ENCODE results near the gene RPP25L. TPM values are rescaled to one million over a fixed set of nuclear protein-coding genes. Genes with fewer than 3 reads are reported as not detected.

RPP25L gene
- polyA plus RNA-seq, 1 of the 3 experiments (the other 2 are of a cell fraction), result 47.6 TPM

- POLR2A ChIA-PET, result interaction anchor here (0.7 to 2.3 kb wide), 4 partner anchors 8 to 24 kb away, joined by 3 to 10 read pairs (median 6); no protein-coding TSS in a partner anchor
- CTCF ChIA-PET, result interaction anchor here (0.6 to 12.0 kb wide), 12 partner anchors 8 to 117 kb away, joined by 3 to 129 read pairs (median 5); partner anchors contain the start of gene CNTFR
These were observed 32.1 kb downstream of the RPP25L start for GRCh38 chr9:34579808-34580163.

GRCh38 chr9:34579104-34579807 lies 32.6 kb downstream of the RPP25L start:
- WGBS (ENCODE audit: low lambda C conversion rate), result 32% methylated on average over 17 of the region's 17 CpGs
- peak; percentile 77 for DNase-seq
- peak overlapping the region in 1 of 2 experiments; percentile 91; a peak in 2 of 4 replicates for H3K27ac ChIP-seq (ENCODE audit: low read depth in 2 of 2, low read length in 1 of 2)
- H4K20me1 ChIP-seq (ENCODE audit: insufficient read depth), result no peaks in the 10 kb centered on the region
- no peaks in the 10 kb centered on the region for H3K9me2 ChIP-seq
- no peaks in the 10 kb centered on the region for H3K79me2 ChIP-seq (ENCODE audit: insufficient read depth)
- no peak overlapping the region for H2AFZ ChIP-seq (ENCODE audit: low read depth)
- no peaks in the 10 kb centered on the region for H3K36me3 ChIP-seq (replicated peaks in 1 of 2; ENCODE audit: control insufficient read depth in 1 of 2, insufficient read depth in 2 of 2, low read length in 1 of 2)
- peaks cover 0 to 86% of the 10 kb centered on the region in 2 experiments; a peak in 2 of 4 replicates for H3K4me1 ChIP-seq (ENCODE audit: control insufficient read depth in 1 of 2, insufficient read depth in 2 of 2, low read depth in 1 of 2, low read length in 1 of 2)
- ChIA-PET CTCF (interaction anchor here (0.6 to 12.0 kb wide), 13 partner anchors 8 to 116 kb away, joined by 3 to 129 read pairs (median 5); partner anchors contain the start of gene CNTFR), POLR2A (interaction anchor here (0.7 to 2.3 kb wide), 6 partner anchors 9 to 121 kb away, joined by 3 to 10 read pairs (median 3); partner anchors contain the start of genes DNAI1 and FAM219A)
- H3K9me3 ChIP-seq, result no peaks in the 10 kb centered on the region
- peaks cover 33% of the 10 kb centered on the region for H3K27me3 ChIP-seq (ENCODE audit: insufficient read depth)
- H3F3A ChIP-seq (replicated peaks; ENCODE audit: insufficient read depth), result no peaks in the 10 kb centered on the region
- no peak overlapping the region for H3K4me2 ChIP-seq
- TF ChIP-seq SIN3A (IDR thresholded peaks at IDR 0.05; ENCODE audit: borderline replicate concordance, low read depth, low read length), result no peak
- TF ChIP-seq RCOR1 (IDR thresholded peaks at IDR 0.05; ENCODE audit: low read length), result no peak
- TF ChIP-seq EP300 (IDR thresholded peaks at IDR 0.05; ENCODE audit: borderline replicate concordance in 1 of 2, low read depth in 1 of 2, low read length in 1 of 2), result peak in 1 of 2 experiments; percentile 13; a peak in 1 of 4 replicates
- TF ChIP-seq GATA2 (CRISPR knock-in tag; IDR thresholded peaks at IDR 0.05), result peak; percentile 50; the same call in 1 of the 2 replicates
- no peak for TF ChIP-seq ELF1 (IDR thresholded peaks at IDR 0.05)
- H3K9ac ChIP-seq, result no peak overlapping the region
- no peak overlapping the region for H3K4me3 ChIP-seq (ENCODE audit: low read depth in 2 of 2, low read length in 1 of 2)

More at GRCh38 chr9:34579808-34580163, 32.1 kb downstream of the RPP25L start:
- no peak for TF ChIP-seq SIN3A (IDR thresholded peaks at IDR 0.05; ENCODE audit: borderline replicate concordance, low read depth, low read length)
- no peak for TF ChIP-seq MAX (IDR thresholded peaks at IDR 0.05; ENCODE audit: low read depth)
- no peak for TF ChIP-seq TAF1 (IDR thresholded peaks at IDR 0.05; ENCODE audit: borderline replicate concordance, low read depth, low read length)
- no peak for TF ChIP-seq RAD21 (IDR thresholded peaks at IDR 0.05; ENCODE audit: low read length)
- TF ChIP-seq GATA2 (CRISPR knock-in tag; IDR thresholded peaks at IDR 0.05), result no peak
- TF ChIP-seq FOXJ3 (CRISPR knock-in tag; IDR thresholded peaks at IDR 0.05), result no peak
- H3F3A ChIP-seq (replicated peaks; ENCODE audit: insufficient read depth), result no peaks in the 10 kb centered on the region
- no peak overlapping the region for H3K4me2 ChIP-seq
- H3K4me3 ChIP-seq (ENCODE audit: low read depth in 2 of 2, low read length in 1 of 2), result no peak overlapping the region
- H3K9me2 ChIP-seq, result no peaks in the 10 kb centered on the region
- DNase-seq, result no peak
- WGBS (ENCODE audit: low lambda C conversion rate), result 88% methylated on average over 5 of the region's 5 CpGs
- H2AFZ ChIP-seq (ENCODE audit: low read depth), result no peak overlapping the region
- peaks cover 0 to 86% of the 10 kb centered on the region in 2 experiments; a peak in 2 of 4 replicates for H3K4me1 ChIP-seq (ENCODE audit: control insufficient read depth in 1 of 2, insufficient read depth in 2 of 2, low read depth in 1 of 2, low read length in 1 of 2)
- H4K20me1 ChIP-seq (ENCODE audit: insufficient read depth), result no peaks in the 10 kb centered on the region
- H3K79me2 ChIP-seq (ENCODE audit: insufficient read depth), result no peaks in the 10 kb centered on the region
- no peaks in the 10 kb centered on the region for H3K9me3 ChIP-seq
- H3K9ac ChIP-seq, result no peak overlapping the region
- H3K27me3 ChIP-seq (ENCODE audit: insufficient read depth), result peaks cover 33% of the 10 kb centered on the region
- H3K36me3 ChIP-seq (replicated peaks in 1 of 2; ENCODE audit: control insufficient read depth in 1 of 2, insufficient read depth in 2 of 2, low read length in 1 of 2), result no peaks in the 10 kb centered on the region
- H3K27ac ChIP-seq (ENCODE audit: low read depth in 2 of 2, low read length in 1 of 2), result peak overlapping the region in 1 of 2 experiments; percentile 91; a peak in 2 of 4 replicates
